OCI-LY7 (cell line): ENCODE results near the gene MSLN.

Experiments used
- EZH2phosphoT487 ChIP-seq: fragments of 200-600 bp; sonication (generic); IDR thresholded peaks from 2 replicates; pipeline ENCODE4 v1.6.1; 2018; ENCODE audit warnings: low read depth, borderline replicate concordance, mild to moderate bottlenecking, mixed run types, antibody characterized with exemption, low read length, moderate library complexity, mixed read lengths
- TF ChIP-seq, protein P1 (sequence below): fragments of 200-600 bp; sonication (generic); conservative IDR thresholded peaks from 2 replicates; pipeline ENCODE4 v1.5.1; 2014; ENCODE audit warnings: mild to moderate bottlenecking, antibody characterized with exemption, low read length, moderate library complexity, mixed read lengths

DNA sequence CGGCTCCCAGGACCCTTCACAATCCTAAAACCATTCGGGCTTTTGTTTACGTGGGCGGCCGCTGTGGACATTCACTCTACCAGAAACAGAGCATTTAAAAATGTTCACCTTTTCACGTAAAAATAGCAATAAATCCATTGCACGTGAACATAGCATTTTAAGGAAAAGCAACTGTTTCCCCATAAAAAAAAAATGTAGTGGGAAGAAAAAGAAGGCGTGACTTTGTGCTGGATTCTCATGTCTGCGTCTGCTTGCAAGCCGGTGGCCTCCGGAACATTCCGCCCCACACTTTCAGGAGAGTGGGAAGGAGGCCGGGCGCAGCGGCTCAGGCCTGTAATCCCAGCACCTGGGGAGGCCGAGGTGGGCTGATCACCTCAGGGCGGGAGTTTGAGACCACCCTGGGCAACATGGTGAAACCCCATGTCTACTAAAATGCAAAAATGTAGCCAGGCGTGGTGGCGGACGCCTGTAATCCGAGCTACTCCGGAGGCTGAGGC is 53.4 kb downstream of the MSLN start:
- TF ChIP-seq, protein P1, sequence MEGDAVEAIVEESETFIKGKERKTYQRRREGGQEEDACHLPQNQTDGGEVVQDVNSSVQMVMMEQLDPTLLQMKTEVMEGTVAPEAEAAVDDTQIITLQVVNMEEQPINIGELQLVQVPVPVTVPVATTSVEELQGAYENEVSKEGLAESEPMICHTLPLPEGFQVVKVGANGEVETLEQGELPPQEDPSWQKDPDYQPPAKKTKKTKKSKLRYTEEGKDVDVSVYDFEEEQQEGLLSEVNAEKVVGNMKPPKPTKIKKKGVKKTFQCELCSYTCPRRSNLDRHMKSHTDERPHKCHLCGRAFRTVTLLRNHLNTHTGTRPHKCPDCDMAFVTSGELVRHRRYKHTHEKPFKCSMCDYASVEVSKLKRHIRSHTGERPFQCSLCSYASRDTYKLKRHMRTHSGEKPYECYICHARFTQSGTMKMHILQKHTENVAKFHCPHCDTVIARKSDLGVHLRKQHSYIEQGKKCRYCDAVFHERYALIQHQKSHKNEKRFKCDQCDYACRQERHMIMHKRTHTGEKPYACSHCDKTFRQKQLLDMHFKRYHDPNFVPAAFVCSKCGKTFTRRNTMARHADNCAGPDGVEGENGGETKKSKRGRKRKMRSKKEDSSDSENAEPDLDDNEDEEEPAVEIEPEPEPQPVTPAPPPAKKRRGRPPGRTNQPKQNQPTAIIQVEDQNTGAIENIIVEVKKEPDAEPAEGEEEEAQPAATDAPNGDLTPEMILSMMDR, result no peak
- TF ChIP-seq EZH2phosphoT487, result no peak
